RKO (cell line): ENCODE results near the gene ZNF224.
"Not testable (repeated sequence)": the region's sequence is repeated elsewhere in the genome, so short reads cannot be mapped to it uniquely, and the experiment has no call there.

ENCODE experiments used
- DNase-seq: peaks from one replicate; pipeline ENCODE4 v3.0.0-alpha.2; 2016; ENCODE audit warnings: low spot score

Gene ZNF224

GRCh38 chr19:44093931-44094765, at the start of gene ZNF224:
TSS of gene ZNF224 (plus strand) at chr19:44094361. CDS start at chr19:44097874, 3,513 bp downstream.
- peak; percentile 95 for DNase-seq

GRCh38 chr19:44050740-44051649, 43.2 kb upstream of the ZNF224 start:
- DNase-seq: no peak

GRCh38 chr19:44051650-44052402, 42.3 kb upstream of the ZNF224 start, which contains the start of gene ZNF223:
TSS of gene ZNF223 (plus strand) at chr19:44052036. CDS start at chr19:44055177, 3,141 bp downstream.
- peak; percentile 93 for DNase-seq

- no peak for DNase-seq
These were observed 38.3 kb upstream of the ZNF224 start for GRCh38 chr19:44055870-44056269.

- DNase-seq: no peak
These were observed 34.9 kb upstream of the ZNF224 start for GRCh38 chr19:44059229-44059628.

GRCh38 chr19:44061038-44061437, 33.1 kb upstream of the ZNF224 start:
- no peak for DNase-seq

- DNase-seq: no peak
These were observed 27.9 kb upstream of the ZNF224 start for GRCh38 chr19:44066305-44066704.

GRCh38 chr19:44069415-44069814, 24.7 kb upstream of the ZNF224 start:
- DNase-seq: no peak

- DNase-seq: peak; percentile 97
These were observed 22.2 kb upstream of the ZNF224 start, which contains the start of gene ZNF284 for GRCh38 chr19:44071824-44072542. TSS of gene ZNF284 (plus strand) at chr19:44072159. CDS start at chr19:44076390, 4,231 bp downstream.

- DNase-seq: peak; percentile 43
These were observed 21.4 kb upstream of the ZNF224 start for GRCh38 chr19:44072543-44073401.

GRCh38 chr19:44076325-44076724, 17.8 kb upstream of the ZNF224 start:
- DNase-seq: no peak

GRCh38 chr19:44092108-44092507, 2.1 kb upstream of the ZNF224 start:
- DNase-seq: no peak

- no peak for DNase-seq
These were observed 13.6 kb downstream of the ZNF224 start for GRCh38 chr19:44107751-44108150.

- no peak for DNase-seq
These were observed 15.3 kb downstream of the ZNF224 start for GRCh38 chr19:44109458-44109857.

- DNase-seq: peak; percentile 96
These were observed 17.8 kb downstream of the ZNF224 start for GRCh38 chr19:44111910-44112463.

- DNase-seq: no peak
These were observed 18.6 kb downstream of the ZNF224 start for GRCh38 chr19:44112802-44113137.

GRCh38 chr19:44113138-44113783, 19.1 kb downstream of the ZNF224 start, which contains the start of gene ZNF225:
TSS of gene ZNF225 (plus strand) at chr19:44113399. CDS start at chr19:44115828, 2,429 bp downstream.
- peak; percentile 99 for DNase-seq

GRCh38 chr19:44113784-44114390, 19.7 kb downstream of the ZNF224 start:
- DNase-seq: peak; percentile 39

- not testable (repeated sequence) for DNase-seq
These were observed 27.0 kb downstream of the ZNF224 start for GRCh38 chr19:44121162-44121561.
